SW480 (cell line): Measurements from ENCODE around the gene HHEX.

ENCODE experiments used
- DNase-seq: peaks from one replicate; pipeline ENCODE4 v3.0.0-alpha.2; 2016; ENCODE audit warnings: low spot score

The HHEX gene

DNA sequence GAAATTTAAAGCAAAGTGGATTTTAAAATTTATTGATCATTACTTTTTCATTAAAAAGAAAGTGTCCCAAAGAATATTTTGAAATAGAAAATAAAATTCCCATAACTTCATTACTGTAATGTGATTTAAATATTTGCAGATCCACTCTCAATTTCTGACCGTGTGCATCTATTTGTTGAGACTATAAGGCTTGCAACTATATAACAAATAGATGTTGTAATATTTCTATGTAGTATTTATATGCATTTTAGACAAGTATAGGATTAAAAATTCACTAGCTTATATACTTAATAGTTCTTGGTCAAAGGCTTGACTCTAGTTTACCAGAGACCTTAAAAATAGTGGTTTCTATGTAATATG is 3.8 kb downstream of the HHEX start:
- DNase-seq = no peak

DNA sequence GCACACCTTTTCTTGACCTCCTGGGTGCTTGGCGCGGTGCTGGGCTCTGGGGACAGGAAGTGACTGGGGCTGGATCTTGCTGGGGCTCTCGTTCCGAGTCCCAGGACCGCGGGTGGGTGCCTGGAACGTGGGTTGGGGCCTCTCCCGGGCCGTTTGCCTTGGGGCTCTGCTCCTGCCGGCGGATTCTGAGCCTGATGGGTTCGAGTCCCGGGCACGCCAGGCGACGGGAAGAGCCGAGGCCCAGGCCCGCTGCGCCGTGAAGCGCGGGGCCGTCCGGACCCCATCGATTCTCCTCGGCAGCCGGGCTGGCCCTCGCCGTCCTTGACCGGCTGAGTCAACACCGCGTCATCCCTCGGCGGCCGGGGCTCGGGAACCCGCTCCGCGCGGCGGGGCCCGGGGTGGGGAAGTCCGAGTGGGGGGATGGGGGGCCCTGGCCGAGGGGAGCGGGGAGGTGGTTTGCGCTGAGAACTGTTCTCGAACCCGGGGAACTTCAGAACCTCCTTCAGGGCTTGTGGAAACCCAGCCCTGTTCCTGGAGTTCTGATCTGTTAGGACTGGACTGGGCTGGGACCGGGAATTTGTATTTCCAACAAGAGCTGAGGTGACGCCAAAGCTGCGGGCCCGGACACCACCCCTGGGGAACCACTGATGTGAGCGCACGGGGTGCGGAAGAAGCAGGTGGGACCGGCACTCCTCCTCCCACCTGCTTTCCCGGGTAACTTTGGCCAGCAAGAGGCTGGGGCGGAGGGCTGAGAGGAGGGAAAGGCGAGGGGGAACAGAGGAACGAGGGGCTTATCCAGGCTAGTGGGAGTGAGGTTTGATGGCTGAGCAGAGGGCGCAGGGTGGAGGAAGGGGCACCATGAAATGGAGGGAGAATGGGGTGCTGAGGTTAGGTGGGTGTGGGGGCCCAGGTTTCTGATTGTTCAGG is 6.2 kb downstream of the HHEX start:
- DNase-seq = no peak

DNA sequence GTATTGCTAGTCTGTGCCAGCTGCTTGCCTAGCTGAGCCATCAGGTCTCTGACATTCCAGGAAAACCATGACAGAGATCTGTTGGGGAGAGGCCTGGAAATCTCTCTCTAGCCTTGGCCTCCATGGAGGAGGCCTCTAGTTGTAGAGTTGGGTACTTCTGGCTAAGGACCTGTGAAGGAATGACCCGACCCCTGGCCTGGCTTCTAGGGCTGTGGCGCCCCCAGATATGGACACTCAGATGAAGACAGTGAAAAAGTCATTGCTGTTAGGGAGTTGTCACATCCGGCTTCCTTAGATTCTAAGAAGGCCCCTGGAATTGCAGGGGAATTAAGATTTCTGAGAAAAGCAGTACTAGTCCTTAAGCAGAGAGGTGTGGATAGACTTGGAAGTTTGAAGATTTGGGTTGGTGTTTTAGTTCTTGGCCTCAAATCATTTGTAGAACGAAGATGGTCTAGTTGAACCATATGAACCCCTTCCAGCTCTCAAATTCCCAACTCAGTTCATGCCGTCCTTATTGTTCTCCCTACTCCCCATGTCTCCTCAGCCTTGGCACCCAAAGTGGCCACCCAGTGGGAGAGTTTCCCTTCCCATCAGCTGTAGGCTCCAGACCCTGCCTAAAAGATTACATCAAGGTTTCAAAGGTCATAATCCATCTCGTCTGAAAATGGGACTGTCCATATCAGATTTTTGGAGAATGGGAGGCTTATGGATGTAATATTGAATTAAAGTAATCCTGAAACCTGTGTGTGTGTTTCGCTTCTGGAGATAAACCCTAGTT is 7.0 kb downstream of the HHEX start:
- no peak for DNase-seq

DNA sequence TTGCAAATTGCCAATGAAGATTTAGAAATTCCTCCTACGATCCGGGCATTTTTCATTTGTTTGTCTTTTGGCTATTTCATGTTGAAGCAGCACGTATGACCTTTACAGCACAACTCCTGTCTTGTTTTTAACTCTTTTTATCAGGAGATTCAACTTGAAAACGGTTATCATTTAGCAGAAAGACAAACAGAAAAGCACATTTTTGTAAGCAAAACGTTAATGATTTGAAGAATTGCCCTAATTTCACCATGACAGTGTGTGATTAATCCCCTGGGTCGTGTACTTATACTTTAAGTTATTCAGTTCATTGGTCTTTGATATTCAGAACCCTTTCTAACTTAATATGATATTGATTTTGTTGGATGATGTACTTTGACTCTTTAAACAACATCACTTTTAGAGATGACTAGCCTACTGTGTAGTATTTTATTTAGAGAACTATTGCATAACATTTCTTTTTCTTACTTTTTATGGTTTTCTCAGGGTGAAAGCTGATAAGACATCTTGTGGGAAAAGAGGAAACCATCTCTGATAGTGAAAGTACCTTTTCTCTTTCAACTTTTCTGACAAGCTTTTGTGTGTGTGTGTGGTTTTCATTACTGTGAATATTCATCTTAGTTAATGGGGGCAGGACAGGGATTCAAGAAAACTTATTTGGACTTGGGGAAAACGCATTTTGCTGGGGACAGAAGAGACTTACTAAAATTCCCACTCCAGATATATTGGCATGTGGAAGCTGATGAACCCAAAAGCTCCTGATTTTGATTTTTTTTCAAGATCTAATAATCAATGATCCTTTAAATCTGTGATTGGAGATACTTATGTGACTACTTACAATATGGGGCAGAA is 8.1 kb downstream of the HHEX start:
- no peak for DNase-seq

DNA sequence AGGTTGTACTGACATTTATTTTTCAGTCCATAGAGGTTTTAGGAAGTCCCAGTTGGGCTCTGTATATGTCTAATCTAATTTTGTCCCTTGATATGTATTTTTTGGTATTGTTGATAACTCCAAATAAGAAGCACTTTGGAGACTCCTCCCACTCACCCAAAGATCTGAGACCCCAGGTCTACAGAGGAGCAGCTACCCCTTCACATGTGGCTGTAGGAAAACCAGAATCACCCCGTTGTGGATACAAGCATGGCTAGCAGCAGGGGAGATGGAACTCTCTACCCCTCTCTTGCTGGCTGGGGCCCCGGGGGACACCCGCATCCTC is 9.4 kb downstream of the HHEX start:
- no peak for DNase-seq

DNA sequence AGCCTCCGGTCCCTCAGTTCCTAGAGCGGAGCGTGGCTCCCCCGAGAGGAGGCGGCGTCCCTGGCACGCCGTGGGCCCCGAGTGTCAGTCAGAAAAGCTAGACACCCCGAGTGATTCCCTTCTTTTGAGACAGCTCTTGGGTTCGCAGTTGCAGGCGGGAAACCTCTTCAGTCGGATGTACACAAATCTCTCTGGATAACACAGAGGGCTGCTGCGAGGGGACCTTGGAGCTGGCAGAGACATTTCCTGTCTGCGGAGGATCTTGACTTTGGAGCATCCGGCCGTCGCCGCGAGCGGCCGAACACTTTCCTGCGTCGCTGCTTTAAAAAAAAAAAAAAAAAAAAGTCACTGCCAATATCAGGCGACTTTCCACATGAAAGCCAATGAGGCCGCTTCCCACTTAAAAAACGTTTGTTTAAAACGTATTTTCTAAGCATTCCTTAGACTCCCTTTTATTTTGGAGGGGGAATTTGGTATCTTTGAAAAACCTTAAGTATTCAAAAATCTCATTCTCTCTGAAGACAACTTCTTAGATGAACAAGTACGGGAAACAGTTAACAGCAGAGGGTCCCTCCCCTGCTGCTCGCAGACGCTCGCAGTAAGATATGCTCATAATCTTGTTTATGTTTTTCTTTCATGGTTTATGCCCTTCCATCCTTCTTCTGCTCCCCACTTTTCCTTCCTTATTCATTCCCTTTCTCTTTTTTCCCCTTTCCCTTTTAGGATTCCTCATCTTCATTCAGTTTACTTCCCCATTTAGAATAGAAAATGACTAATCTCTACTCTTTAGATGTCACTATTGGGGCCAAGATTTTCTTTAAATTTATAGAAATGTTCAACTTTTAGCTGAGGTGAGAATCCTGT is 10.0 kb downstream of the HHEX start:
- peak; percentile 50 for DNase-seq

DNA sequence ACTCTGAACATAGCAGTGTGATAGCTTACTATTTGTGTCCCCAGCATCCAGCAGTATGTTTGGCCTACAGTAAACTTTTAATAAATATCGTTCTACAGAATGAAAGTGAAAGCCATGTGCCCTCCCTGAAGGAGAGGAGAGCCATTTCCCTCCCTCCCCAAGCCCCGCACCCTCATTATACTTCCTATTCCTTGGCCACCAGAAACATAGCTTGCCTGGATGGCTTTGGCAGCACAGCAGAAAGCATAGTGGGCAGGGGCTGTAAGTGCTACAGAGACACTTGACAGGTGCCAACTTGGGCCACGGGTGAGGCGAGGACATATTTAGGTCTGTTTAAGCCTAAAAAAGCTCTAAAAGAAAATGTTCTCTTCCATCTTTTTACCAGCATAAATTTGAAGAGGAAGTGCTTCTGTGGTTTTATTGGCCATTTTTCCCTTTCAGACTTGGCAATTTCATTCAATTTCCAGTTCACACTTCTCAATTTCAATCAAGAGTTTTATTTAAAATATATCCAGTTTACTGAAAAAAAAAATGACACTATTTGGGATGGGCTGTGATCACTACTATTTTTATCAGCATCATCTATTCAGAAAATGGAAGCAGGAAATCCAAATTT is 12.7 kb downstream of the HHEX start:
- DNase-seq = no peak

DNA sequence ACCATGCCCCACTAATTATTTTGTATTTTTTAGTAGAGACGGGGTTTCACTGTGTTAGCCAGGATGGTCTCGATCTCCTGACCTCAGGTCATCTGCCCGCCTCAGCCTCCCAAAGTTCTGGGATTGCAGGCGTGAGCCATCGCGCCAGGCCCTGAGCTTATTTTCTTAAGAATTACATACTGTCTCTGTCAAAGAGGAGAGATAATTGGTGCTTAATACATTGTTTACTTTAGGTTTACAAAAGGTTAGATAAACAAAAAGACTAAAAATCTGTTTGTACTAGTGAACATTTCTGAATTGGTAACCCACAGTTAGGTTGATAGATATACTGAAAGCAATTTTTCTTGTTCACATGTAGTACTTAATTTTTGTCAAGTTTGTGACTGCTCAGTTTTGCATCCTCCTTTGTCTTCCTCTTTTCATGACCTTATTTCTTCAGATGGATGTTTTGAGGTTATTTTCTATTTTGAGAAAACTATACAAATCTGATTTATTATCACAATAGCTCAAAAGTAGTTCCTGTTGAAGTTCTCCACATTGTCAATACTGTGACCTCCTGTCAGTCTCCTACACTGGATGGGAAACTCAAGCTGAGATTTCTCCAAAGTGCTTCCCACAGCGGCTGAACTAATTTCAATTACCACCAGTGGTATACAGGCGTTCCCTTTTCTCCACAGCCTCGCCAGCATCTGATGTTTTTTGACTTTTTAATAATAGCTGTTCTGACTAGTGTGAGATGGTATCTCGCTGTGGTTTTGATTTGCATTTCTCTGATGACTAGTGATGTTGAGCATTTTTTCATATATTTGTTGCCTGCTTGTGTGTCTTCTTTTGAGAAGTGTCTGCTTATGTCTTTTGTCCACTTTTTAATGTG is 22.5 kb downstream of the HHEX start:
- no peak for DNase-seq

DNA sequence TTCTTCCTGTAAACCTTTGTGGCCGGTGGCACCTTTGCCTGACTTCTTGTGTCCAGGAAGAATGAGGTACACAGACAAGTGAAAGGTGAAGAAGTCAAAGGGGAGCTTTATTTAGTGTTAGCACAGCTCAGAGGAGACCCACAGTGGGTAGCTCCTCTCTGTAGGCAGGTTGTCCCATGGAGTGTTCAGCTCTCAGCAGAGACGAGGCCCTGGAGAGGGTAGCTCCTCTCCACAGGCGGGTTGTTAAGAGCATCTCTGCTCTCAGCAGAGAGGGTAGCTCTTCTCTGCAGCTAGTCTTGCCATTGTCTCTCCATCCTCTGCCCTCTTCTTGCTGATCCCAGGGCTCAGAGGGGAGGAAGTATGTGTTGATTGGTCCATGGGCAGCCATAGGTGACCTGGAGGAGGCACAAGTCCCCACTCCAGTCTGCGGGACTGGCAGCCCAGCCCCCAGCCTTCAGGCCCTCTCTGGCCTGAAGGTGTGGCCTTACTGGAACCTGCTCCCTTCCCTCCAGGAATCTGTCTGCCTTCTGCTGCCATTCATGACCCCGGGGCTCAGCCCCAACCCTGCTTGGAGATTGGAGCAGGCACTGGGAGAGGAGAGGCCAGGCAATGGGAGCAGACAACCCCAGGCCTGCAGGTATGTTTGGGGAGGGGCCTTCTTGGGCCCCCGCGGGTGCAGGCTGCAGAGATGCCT is 24.5 kb downstream of the HHEX start:
- no peak for DNase-seq

DNA sequence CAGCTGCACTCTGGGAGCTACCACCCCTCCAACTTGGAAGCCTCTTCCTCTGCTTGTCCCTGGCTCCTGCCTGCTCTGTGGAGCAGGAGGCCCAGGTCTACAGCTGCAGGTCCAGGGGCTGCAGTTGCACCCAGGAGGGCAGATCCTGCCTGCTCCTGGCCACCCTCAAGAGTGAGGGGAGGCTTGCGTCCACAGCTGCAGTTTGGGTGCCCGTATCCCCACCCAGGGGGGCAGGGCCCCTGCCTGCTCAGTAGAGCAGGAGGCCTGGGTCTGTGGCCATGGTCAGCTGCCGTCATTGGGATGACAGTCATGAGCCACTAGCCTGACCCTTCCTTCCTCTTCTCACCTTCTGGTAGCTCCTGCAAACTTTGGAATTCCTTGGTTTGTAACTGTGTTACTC is 25.1 kb downstream of the HHEX start:
- no peak for DNase-seq

DNA sequence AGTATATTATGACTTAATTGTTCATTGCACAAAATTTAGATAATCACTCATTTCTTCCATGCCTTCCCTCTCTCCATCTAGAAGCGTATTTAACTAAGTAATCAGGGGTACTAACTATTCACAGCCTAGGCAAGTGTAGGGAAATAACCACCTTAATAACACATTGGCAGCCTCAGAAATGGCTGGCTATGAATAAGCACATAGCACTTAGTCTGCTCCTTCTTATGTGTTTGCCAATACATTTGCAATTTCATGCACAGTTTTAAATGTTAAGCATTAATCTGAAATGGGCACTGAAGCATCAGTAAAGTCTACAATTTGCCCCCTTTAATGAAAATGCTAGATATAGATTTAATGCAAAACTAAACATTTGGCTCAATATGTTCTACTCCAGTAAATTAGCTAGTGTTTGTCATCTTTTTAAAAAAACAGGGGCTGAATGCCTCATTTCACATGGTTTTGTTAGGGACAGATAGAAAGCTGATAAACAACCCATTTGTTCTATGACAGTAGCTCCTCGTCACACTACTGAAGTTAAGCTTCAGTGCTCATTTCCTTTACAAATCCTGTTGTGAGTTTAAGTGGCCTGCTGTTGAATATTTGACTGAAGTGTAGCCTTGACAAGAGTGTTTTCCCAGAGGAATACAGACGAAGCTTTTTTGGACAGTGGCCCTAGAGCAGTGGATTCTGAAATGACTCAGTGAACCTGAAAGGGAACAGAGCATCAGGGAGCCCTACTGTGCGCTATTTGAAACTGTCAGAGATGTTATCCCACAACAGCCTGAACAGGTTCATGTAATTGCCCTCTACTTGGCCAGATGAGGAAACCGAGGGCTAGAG is 30.5 kb downstream of the HHEX start:
- DNase-seq = no peak

DNA sequence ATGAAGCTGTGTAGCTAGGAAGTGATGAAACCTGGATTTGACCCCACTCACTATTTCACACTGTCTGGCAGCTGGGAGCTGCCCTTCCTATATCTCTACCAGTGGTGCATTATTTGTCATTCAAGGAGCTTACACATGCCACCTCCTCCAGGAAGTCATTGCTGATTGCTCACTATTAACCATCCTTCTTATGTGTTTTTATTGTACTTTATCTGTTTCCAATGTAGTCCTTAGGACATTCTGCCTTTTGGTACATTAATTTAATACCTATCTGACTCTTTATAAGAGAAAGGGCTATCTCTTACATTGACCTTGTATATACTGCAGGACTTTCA is 31.0 kb downstream of the HHEX start:
- DNase-seq = no peak

DNA sequence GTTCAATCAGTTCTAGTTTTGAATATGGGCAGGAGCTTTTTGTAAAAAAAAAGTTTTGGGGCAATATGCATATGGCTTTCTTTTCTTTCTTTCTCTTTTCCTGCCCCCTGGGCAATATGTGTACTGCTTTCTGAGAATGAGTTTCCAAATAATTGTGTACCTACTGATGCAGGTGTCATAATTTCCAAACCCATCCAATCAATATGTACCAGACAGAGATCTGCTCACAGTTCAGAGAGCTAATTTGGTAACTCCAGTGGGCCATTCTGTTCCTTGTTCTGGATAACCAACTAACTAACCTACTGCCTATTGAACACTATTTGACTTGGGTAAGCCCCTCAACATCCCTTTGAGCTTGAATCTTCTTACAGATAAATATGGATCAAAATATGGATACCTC is 32.6 kb downstream of the HHEX start:
- no peak for DNase-seq

DNA sequence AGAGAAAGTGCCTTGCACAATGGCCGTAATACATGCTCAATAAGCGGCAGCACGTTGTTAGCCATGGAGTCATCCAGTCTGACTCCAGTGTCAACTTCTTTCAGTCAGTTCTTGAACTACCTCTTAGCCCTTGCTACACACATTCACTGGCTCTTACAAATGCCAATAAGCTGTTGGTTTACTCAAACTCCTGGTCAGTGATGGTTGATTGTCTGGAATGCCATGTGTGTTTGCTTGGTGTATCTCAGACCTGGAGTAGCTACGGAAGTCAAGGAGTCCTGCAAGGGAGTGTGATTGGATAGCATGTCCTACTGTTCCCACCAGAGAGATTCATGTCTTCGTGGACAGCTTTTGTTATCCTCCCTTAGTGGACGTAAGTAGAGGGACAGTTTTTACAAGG is 37.4 kb downstream of the HHEX start:
- DNase-seq = no peak

DNA sequence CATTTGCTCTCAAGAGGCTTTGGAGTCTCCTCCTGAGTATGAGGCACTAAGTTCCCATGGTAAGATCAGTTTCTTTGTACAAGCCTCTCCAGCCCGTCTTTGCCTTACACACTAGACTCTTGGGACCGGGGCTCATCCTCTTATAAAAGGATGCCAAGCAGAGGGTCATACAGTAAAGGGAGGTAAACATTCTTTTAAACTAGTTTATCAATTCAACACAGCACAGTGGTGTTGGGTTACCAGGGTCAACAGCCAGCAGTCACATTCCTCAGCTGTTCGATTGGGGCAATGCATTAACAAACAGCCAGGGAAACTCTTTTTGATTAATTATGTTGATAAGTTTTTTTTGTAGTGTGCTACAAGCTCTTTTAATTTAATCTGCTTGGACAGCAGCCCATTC is 37.8 kb downstream of the HHEX start:
- DNase-seq = no peak

DNA sequence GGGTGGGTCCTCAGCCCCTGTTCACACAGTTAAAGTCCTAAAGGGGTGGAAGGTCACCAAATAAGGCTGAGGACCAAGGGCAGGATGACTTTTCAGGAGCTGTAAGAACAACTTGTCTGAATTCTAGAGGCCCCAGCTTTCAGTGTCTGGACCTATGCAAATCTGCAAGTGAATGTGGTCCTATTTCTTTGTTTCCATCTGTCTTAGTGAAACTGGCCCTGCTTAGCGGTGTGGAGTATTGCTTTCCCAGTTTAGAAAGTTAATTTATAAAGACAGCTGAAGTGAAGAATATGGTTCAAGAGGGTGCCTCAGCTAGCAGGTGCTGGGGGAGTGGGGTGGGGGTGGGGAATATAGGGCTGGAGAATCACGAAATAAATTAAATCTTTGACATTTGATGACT is 40.1 kb downstream of the HHEX start:
- DNase-seq = no peak

DNA sequence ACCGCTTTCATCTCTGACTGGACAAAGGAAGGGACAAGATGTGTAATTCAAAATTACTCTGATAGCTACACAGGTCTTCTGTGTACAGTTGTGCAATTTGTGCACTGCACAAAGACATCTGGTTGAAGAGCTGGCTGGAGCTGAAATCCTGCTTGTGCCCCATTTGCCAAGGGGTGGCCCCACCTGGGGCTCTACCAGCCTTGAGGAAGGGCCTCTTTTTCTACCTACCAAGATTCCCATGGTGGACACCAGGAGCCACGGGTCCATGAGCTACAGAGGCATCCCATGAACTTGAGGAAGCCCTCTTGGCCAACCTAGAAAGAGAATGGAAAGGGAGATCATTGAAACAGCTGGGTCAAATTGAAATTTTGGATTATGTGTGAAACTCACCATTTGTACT is 43.2 kb downstream of the HHEX start:
- DNase-seq = no peak

DNA sequence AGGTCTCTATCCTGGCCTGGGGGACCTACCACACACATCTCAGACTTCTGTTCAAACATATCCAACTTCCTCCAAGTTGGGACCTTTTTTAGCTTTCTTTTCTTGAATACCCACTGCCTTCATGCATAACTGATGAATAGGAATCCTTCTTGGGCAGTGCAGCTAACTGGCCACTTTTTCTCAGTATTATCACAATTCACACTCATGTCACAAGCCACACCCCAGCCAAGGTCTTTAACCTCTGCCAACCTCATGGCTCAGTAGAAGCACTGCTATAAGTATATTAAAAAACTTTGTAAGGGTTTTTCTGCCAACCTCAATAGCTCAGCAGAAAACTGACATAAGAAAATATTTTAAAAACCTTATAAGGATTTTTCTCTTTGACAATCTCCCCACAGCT is 44.5 kb downstream of the HHEX start:
- DNase-seq = no peak

DNA sequence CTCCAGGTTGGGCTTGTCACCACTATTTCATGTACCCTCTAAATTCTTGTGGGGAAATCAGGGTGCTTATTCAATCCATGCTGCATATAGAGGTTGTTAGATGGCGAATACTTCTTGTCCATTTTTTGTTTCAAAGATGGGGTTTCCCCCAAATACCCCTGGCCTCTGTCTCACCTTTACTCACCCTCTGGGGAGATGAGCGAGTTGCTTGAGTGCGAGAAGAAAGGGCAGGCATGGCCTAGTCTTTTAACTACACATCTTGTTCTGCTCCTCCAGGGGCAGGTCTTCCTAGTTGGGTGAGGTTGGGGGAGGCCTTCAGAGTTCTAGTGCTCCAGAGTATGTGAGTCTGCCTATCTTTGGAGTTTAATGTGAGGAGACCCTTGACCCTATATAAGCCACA is 46.2 kb downstream of the HHEX start:
- DNase-seq = no peak
